GM19452 (cell line): ENCODE results near the gene RRP15.

Source experiments
- ATAC-seq: cut with Tn5 transposase; IDR thresholded peaks from one replicate; pipeline ENCODE4 v1.9.1; 2021; ENCODE audit not compliant: unreplicated experiment

Gene RRP15

DNA sequence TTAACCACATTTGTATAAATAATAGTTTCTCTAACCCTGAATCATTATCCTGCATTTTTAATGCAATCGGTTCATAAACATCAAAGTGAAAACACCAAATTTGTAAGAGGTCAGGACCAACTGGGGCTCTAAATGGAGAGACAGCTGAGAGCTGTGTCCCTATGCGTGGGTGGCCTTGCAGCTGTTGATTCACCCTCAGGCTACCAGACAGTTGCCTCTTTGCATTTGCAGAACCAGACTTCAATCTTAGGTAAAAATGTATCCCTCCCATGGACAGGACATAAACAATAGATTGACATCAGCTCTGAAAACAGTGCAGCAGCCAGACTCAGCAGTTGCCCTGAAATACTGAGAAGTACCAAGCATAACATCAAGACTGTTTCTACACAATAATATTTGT, 51.2 kb downstream of the RRP15 start:
- no peak for ATAC-seq

DNA sequence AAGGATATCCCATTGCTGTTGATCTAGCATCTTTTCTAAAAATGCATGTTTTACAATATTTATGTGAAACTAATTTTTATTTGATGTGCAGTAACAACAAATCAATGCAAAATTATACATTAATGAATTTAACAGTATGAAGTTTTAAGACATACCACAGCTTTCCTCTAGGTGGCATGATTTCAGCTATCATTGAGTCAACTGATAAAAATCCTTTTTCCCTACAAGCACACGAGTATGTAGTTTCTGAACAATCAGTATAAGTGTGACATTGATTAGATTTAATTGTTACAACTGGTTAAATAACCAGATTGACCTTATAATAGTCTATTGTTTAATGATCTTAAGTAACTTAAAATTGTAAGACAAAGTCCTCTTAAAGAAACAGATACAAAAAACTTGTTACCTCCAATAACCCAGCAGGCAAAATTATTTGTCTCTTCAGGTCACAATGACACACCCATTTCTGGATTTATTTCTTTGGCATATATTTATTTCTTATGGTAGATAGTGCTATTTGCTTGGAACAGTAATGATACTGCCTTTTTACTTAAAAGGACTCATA, 54.3 kb downstream of the RRP15 start:
- ATAC-seq, result peak; percentile 69

DNA sequence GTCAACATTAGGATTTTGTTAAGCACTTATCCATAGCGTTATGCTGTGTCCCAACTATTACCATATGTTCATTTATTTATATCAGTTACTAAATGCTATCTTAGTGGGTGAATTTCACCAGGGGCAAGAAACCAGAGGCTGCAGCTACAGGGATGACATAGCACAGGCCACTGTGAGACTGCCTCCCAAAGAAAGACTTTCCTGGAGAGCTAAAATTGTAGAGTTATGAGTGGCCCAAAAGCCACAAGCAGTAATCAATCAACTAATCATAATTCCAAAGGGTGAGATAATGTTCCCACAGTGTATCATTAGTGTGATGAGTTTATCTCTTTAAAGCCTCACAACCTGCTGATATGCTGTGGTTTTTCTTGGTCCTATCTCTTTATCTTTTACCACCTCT, 56.2 kb downstream of the RRP15 start:
- no peak for ATAC-seq

DNA sequence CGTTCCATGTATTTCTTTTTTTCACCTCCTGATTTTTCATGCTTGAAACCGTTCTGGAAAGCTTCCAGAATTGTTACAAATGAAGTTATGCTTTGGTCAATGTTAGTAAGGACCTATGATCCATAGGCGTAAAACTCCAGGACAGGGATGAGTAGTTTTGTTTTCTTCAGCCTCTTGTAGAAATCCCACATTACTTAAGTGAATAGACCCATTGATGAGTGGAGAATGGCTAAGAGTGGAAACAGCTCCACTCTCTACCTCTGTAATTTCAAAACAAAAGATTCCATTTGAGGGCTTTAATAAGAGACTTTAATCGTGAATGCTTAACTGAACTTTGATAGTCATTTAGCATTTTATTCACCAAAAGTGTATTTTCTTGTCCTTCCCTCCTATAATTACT, 57.0 kb downstream of the RRP15 start:
- ATAC-seq, result no peak

- ATAC-seq, result peak; percentile 37
Observed at GRCh38 chr1:218344814-218345672, 60.0 kb downstream of the RRP15 start, which contains the start of gene TGFB2. TGFB2 (plus strand) TSS chr1:218345336; CDS start chr1:218346702, 1,366 bp downstream.

DNA sequence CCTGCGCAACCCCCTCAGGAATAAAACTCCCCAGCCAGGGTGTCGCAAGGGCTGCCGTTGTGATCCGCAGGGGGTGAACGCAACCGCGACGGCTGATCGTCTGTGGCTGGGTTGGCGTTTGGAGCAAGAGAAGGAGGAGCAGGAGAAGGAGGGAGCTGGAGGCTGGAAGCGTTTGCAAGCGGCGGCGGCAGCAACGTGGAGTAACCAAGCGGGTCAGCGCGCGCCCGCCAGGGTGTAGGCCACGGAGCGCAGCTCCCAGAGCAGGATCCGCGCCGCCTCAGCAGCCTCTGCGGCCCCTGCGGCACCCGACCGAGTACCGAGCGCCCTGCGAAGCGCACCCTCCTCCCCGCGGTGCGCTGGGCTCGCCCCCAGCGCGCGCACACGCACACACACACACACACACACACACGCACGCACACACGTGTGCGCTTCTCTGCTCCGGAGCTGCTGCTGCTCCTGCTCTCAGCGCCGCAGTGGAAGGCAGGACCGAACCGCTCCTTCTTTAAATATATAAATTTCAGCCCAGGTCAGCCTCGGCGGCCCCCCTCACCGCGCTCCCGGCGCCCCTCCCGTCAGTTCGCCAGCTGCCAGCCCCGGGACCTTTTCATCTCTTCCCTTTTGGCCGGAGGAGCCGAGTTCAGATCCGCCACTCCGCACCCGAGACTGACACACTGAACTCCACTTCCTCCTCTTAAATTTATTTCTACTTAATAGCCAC, 60.7 kb downstream of the RRP15 start:
- peak; percentile 54 for ATAC-seq

GRCh38 chr1:218346391-218347204, 61.5 kb downstream of the RRP15 start:
- no peak for ATAC-seq

DNA sequence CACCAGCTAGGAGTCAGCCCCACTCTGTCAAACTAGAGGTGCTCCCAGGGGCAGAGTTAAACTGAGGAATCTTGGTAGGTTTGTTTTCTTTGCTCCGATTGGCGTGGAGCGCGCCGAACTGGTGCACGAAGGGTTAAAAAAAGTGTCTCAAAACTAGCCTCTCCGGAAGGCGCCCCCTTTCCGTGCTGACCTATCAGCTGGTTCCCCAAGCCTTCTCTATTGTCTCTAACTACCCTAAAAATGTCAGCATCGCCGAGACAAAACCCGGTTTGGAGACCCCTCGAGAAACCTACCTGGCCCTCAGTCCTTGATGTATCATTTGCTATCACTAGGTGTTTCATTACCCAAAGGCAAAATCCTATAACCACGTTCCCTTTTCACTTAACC, 62.2 kb downstream of the RRP15 start:
- ATAC-seq, result no peak

GRCh38 chr1:218347723-218348627, 62.9 kb downstream of the RRP15 start:
- ATAC-seq, result no peak

DNA sequence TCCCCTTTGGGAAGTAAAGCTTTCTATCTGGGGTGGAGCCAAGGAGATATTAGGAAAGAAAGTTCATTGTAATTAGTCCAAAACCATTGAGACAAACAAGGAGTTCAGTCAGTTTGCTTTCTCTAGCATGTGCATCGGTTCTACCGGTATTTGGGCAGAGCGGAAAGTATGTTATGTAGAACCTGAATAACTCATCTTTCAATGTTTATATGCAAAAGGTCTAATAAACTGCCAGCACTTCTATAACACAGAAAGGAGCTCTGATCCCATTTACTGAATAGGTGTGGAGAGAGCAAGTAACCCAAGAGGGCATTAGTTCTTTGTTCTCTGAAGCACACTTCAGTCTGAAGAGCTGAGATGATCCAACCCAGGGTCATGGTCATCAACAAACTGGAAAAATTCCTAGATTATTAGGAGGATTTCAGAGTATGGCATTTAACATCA, 63.6 kb downstream of the RRP15 start:
- ATAC-seq, result no peak

DNA sequence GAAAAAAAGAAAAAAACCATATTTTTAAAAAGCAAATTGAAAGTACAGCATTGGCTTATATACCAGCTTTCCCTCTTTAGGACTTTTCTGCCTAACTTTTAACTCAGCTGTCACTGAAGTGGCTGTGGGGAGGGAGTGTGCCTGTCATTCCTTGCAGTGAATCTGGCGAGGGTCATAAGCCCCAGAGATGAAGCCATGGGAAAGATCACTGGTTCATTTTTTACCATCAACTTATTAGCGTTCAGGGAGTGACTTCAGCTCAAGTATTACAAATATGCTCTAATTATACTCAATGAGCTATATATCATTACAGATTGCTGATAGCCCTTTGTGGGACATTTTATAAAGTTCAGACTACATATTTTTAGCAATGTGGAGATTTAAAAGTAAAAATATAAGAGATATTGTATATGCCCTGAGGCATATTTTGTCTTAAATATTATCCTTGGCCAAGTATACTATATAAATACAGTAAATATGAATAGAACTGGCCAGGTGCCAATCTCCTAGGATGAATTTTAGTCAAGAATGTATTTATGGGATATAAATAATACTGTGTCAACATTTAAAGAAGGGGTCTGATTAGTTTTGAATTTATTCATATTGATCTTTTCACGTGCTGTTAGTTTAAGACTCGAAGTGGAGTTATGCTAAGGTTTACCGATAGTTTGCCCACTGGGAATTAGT, 64.4 kb downstream of the RRP15 start:
- no peak for ATAC-seq

DNA sequence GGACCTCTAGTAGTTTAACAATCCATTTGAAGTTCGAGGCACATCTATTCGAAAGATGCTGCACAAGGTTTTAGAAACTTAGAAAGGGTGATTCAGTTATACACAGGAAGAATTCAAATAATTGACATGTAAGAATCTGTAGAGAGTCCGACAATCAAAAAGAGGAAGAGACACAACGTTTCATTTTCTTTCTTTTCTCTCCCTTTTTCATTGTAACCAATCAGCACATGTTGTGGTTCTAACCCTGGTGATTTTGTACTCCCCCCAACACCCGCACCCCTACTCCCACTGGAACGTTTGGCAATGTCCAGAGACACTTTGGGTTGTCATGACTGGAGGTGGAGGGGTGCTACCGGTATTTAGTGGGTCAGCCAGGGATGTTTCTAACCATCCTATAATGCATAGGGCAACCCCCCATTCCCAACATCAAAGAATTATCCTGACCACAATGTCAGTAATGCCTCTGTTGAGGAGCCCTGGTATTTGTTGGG, 65.0 kb downstream of the RRP15 start:
- ATAC-seq, result no peak

DNA sequence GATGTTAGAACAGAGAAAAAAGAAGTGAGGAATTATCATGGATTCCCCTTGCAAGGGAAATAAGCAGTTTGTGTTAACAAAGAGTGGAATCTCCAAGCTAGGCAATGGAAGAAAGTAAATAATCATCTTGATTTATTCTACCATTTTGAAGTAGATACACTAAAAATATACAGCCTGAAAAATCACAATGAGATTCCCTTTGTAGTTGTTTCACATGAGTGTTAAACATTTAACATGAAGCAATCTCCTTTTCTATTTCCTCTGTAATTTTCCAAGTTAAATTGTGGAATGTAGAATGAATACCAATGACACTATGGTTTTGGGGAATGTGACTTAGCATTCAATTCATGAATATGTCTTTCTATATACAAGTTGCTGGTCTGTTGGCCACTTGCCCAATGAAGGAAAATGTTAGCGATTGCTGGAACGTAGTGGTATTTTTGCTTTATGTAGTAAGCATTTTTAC, 65.7 kb downstream of the RRP15 start:
- ATAC-seq, result no peak

DNA sequence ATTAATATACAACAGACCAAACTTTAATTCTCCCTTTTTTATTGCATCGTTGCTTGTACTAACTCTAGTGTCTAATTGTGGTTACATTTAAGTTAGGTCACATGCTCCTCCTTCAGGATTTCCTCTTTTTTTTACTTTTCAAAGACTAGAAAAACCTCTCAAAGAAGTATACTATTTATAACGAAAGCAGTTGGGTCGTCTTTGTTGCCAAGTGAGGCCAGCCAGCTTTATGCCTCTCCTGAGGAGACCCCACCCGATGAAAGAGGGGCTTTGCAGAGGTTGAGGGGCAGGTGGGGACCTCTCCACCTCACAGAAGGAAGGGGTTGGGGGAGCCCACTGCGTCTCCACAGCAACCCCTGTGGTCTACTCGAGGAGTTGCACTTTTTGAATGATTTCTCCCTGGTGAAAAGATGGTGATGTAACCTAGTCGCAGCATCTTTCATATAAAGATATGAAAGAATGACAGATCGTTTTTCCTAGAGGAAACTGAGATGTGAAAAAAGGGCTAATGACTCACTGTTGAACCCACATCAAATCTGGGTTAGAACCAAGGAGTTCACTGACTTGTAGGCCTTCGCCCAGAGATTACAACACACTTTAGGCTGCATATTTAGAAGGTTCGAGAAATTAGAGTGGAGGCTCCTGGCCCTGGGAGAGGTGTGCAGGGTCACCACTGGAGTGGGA, 66.4 kb downstream of the RRP15 start:
- peak; percentile 56 for ATAC-seq

- ATAC-seq, result no peak
Observed at GRCh38 chr1:218352075-218352438, 67.0 kb downstream of the RRP15 start.

DNA sequence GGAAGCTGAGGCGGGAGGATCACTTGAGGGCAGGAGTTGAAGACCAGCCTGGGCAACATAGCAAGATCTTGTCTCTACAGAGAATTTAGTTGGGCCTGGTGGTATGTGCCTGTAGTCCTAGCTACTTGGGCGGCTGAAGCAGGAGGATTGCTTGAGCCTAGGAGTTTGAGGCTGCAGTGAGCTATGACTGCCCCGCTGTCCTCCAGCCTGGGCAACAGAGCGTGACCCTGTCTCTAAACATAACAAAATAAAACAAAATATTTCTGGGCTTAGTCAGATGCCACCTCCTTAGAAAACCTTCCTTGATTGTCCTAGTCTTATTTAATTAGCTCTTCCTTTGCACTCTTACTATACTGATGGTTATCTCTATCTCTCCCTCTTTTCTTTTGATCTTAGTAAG, 68.6 kb downstream of the RRP15 start:
- ATAC-seq, result no peak

GRCh38 chr1:218355278-218355677, 70.2 kb downstream of the RRP15 start:
- ATAC-seq, result no peak

- ATAC-seq, result no peak
Observed at GRCh38 chr1:218357211-218357892, 72.3 kb downstream of the RRP15 start.
